Retinal pigment epithelial cell (primary cell): ENCODE results near the gene CERS3.

Experiments
- DNase-seq: peaks from one replicate; pipeline ENCODE4 v3.0.0-alpha.2; 2010; ENCODE audit warnings: low read depth
- H3K4me3 ChIP-seq: 2 replicates; pipeline ENCODE4 v1.5.1; 2011; ENCODE audit warnings: mild to moderate bottlenecking, low read length, control low read depth, moderate library complexity
- CTCF ChIP-seq: conservative IDR thresholded peaks from 2 replicates; pipeline ENCODE4 v1.5.1; 2011; ENCODE audit warnings: low read depth, low read length, control low read depth, inconsistent platforms

The CERS3 gene

GRCh38 chr15:100434038-100434437 lies 94.7 kb downstream of the CERS3 start:
- no peak for TF ChIP-seq CTCF
- no peak for DNase-seq
- no peak overlapping the region for H3K4me3 ChIP-seq

- DNase-seq = no peak
- TF ChIP-seq CTCF = no peak
- no peak overlapping the region for H3K4me3 ChIP-seq
Measured at GRCh38 chr15:100433304-100433703, 95.4 kb downstream of the CERS3 start.

- no peak for DNase-seq
- no peak overlapping the region for H3K4me3 ChIP-seq
- TF ChIP-seq CTCF = no peak
Measured at GRCh38 chr15:100430411-100430810, 98.3 kb downstream of the CERS3 start.

GRCh38 chr15:100429116-100429728 lies 99.5 kb downstream of the CERS3 start:
- DNase-seq = no peak
- no peak for TF ChIP-seq CTCF
- no peak overlapping the region for H3K4me3 ChIP-seq

- no peak for DNase-seq
- TF ChIP-seq CTCF = no peak
- H3K4me3 ChIP-seq = no peak overlapping the region
Measured at GRCh38 chr15:100426937-100427336, 101.8 kb downstream of the CERS3 start.

- no peak for DNase-seq
- TF ChIP-seq CTCF = no peak
- no peak overlapping the region for H3K4me3 ChIP-seq
Measured at GRCh38 chr15:100405179-100405578, 123.6 kb downstream of the CERS3 start.

- TF ChIP-seq CTCF = no peak
- no peak for DNase-seq
- H3K4me3 ChIP-seq = no peak overlapping the region
Measured at GRCh38 chr15:100400996-100401395, 127.8 kb downstream of the CERS3 start.
